Measurements from ENCODE around the gene EGFLAM. TPM values are rescaled to one million over a fixed set of nuclear protein-coding genes. Genes with fewer than 3 reads are reported as not detected.

EGFLAM gene
- polyA plus RNA-seq, 1 donor from 2014 or later, result not detected

- H3K4me2 ChIP-seq (ENCODE audit: low read length), result no peak overlapping the region
- TF ChIP-seq POLR2AphosphoS5 (IDR thresholded peaks at IDR 0.05), result no peak
- no peak for TF ChIP-seq CTCF (IDR thresholded peaks at IDR 0.05; ENCODE audit: poor library complexity, severe bottlenecking)
- TF ChIP-seq SMC3 (conservative IDR thresholded peaks at IDR 0.05; ENCODE audit: poor library complexity), result no peak
- TF ChIP-seq EP300 (conservative IDR thresholded peaks at IDR 0.05; ENCODE audit: poor library complexity, severe bottlenecking), result no peak
- TF ChIP-seq RAD21 (conservative IDR thresholded peaks at IDR 0.05), result no peak
- no peak for TF ChIP-seq REST (IDR thresholded peaks at IDR 0.05; ENCODE audit: borderline replicate concordance)
- TF ChIP-seq EZH2 (IDR thresholded peaks at IDR 0.05; ENCODE audit: borderline replicate concordance, insufficient read depth, low read length, poor library complexity, severe bottlenecking), result no peak
- TF ChIP-seq MXI1 (conservative IDR thresholded peaks at IDR 0.05; ENCODE audit: poor library complexity, severe bottlenecking), result no peak
- no peaks in the 10 kb centered on the region for H3K27me3 ChIP-seq (ENCODE audit: insufficient read depth, low read depth, low read length)
- no peaks in the 10 kb centered on the region for H3K9me3 ChIP-seq (ENCODE audit: low read length)
- H2AFZ ChIP-seq (ENCODE audit: low read depth, low read length), result no peak overlapping the region
- no peak overlapping the region for H3K27ac ChIP-seq (ENCODE audit: low read length)
- no peak overlapping the region for H3K9ac ChIP-seq (ENCODE audit: low read length)
- H4K20me1 ChIP-seq (ENCODE audit: insufficient read depth), result no peaks in the 10 kb centered on the region
- no peaks in the 10 kb centered on the region for H3F3A ChIP-seq (ENCODE audit: insufficient read depth, low read length, poor library complexity, severe bottlenecking)
- no peak overlapping the region for H3K4me3 ChIP-seq (ENCODE audit: low read length)
- no peaks in the 10 kb centered on the region for H3K79me2 ChIP-seq (replicated peaks; ENCODE audit: insufficient read depth, low read length)
- no peaks in the 10 kb centered on the region for H3K9me2 ChIP-seq (ENCODE audit: insufficient read depth, low read length)
- H3K36me3 ChIP-seq (ENCODE audit: insufficient read depth, low read length), result no peaks in the 10 kb centered on the region
Measured at GRCh38 chr5:38494175-38494574, 235.8 kb downstream of the EGFLAM start.

GRCh38 chr5:38494763-38495162, 236.4 kb downstream of the EGFLAM start:
- no peaks in the 10 kb centered on the region for H4K20me1 ChIP-seq (ENCODE audit: insufficient read depth)
- no peaks in the 10 kb centered on the region for H3F3A ChIP-seq (ENCODE audit: insufficient read depth, low read length, poor library complexity, severe bottlenecking)
- no peaks in the 10 kb centered on the region for H3K9me3 ChIP-seq (ENCODE audit: low read length)
- H3K36me3 ChIP-seq (ENCODE audit: insufficient read depth, low read length), result no peaks in the 10 kb centered on the region
- no peak overlapping the region for H3K9ac ChIP-seq (ENCODE audit: low read length)
- H3K4me2 ChIP-seq (ENCODE audit: low read length), result no peak overlapping the region
- no peak overlapping the region for H3K27ac ChIP-seq (ENCODE audit: low read length)
- H2AFZ ChIP-seq (ENCODE audit: low read depth, low read length), result no peak overlapping the region
- H3K27me3 ChIP-seq (ENCODE audit: insufficient read depth, low read depth, low read length), result no peaks in the 10 kb centered on the region
- no peaks in the 10 kb centered on the region for H3K9me2 ChIP-seq (ENCODE audit: insufficient read depth, low read length)
- H3K4me3 ChIP-seq (ENCODE audit: low read length), result no peak overlapping the region
- no peaks in the 10 kb centered on the region for H3K79me2 ChIP-seq (replicated peaks; ENCODE audit: insufficient read depth, low read length)
- TF ChIP-seq SMC3 (conservative IDR thresholded peaks at IDR 0.05; ENCODE audit: poor library complexity), result no peak
- TF ChIP-seq REST (IDR thresholded peaks at IDR 0.05; ENCODE audit: borderline replicate concordance), result no peak
- no peak for TF ChIP-seq TAF1 (IDR thresholded peaks at IDR 0.05; ENCODE audit: low read depth)
- no peak for TF ChIP-seq CTCF (IDR thresholded peaks at IDR 0.05; ENCODE audit: poor library complexity, severe bottlenecking)
- no peak for TF ChIP-seq RAD21 (conservative IDR thresholded peaks at IDR 0.05)
- TF ChIP-seq MXI1 (conservative IDR thresholded peaks at IDR 0.05; ENCODE audit: poor library complexity, severe bottlenecking), result no peak
- TF ChIP-seq POLR2AphosphoS5 (IDR thresholded peaks at IDR 0.05), result no peak
- no peak for TF ChIP-seq EP300 (conservative IDR thresholded peaks at IDR 0.05; ENCODE audit: poor library complexity, severe bottlenecking)
- no peak for TF ChIP-seq EZH2 (IDR thresholded peaks at IDR 0.05; ENCODE audit: borderline replicate concordance, insufficient read depth, low read length, poor library complexity, severe bottlenecking)

All from neural cell (in vitro differentiated cells).